Kasumi-1 (cell line): Measurements from ENCODE around the gene SRF.
A peak's percentile ranks its signal among the peaks of the same experiment; 100 is the strongest.

Source experiments
- DNase-seq, 2 experiments: peaks; one replicate each; lab custom pipeline; 2025; lab: John Stamatoyannopoulos, UW

The SRF gene

DNA sequence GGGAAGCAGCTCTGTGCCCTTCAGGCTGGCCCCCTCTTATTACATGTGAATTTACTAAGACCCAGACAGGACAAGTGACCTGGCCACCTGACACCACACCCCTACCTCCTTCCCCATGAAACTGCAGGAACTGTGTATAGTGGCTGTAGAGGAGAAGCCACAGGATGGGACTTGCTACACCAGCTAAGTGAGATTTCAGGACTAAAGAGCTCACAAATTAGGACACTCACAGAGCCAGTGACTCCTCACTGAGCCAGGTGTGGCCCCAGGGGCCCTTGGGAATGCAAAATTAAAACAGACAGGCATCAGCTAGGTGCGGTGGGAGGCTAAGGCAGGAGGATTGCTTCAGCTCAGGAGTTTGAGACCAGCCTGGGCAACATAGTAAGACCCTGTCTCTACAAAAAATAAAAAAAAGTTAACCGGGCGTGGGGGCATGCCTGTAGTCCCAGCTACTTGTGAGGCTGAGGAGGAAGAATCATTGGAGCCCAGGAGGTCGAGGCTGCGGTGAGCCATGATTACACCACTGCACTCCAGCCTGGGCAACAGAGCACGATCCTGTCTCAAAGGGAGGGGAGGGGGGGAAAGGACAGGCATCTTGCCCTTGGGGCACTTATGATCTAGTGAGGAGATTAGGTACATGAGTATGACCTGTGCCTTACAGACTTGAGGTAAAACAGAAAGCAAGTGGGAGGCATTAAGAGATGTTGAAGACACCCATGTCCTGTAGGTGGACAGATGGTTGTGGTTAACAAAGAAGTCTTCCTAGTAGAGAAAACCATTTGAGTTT, 23.2 kb upstream of the SRF start:
- DNase-seq = no peak

DNA sequence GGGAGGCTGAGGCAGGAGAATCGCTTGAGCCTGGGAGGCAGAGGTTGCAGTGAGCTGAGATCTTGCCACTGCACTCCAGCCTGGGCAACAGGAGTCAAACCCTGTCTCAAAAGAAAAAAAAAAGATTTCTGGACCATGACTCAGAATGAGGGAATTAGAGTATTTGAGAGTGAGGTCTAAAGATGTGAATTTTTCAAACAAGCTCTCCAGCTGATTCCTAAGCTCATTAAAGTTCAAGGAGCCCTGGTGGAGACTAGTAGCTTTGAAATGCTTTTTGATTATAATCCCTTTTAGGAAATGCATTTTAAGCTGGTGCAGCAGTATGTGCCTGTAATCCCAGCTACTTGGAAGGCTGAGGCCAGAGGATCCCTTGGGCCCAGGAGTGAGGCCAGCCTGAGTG, 21.8 kb upstream of the SRF start:
- no peak for DNase-seq

DNA sequence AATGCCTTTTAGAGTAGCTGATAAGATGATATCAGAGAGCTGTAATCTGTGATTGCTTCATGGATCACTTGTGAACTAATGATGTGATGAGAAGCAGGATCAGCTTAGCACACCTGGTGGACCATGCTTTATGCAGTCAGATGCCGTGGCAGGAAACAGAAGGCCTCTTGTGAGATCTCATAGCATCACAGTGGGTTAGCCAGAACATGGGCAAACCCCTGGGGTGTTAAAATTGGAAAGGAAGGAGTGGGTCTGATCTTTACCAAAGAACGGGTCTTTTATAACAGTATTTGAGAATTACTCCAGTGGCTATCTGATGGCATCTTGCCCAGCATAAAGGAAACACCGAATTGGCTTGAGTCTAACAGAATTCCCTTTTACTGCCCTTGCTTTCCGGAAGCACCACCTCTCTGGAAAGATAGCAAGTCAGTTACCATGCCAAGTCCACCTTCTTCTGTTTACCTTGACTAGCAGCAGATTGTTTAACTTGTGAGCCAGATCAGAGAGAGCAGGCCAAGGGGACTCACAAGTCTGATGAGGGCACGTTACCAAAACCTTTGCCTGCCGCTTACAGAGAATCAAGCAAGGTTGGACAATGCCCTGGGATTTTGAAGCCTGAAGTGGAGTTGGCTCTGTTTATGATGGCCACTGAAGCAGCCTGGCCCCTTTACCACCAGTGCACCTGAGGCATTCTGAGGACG, 20.9 kb upstream of the SRF start:
- DNase-seq = no peak

DNA sequence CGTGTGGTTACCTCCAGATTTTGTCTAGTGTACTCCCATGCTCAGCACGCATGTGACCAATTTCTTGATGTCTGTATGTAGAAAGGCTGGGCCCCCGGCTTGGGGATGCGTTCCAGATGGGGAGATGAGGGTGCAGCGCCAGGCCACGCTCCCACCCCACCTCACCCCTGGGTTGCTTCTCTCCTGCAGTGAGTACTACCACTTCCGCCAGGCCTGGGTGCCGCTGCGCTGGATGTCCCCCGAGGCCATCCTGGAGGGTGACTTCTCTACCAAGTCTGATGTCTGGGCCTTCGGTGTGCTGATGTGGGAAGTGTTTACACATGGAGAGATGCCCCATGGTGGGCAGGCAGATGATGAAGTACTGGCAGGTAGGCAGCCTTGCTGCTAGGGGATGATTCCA, 11.5 kb upstream of the SRF start:
- no peak for DNase-seq

DNA sequence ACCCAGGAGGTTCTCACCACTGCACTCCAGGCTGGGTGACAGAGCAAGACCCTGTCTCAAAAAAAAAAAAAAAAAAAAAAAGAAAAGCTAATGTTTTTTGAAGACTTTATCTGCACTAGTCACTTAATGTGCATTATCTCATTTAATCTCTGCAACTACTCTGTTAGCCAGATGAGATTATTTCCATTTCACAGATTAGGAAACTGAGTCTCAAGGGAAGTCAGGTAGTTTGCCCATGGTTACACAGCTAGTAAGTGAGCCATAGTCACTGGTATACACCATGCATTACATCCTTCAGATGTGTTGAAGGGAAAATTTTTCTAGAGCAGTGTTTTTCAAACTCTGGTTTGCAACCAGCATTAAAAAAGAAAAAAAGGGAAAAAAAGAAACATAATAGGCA, 7.2 kb upstream of the SRF start:
- DNase-seq = no peak

DNA sequence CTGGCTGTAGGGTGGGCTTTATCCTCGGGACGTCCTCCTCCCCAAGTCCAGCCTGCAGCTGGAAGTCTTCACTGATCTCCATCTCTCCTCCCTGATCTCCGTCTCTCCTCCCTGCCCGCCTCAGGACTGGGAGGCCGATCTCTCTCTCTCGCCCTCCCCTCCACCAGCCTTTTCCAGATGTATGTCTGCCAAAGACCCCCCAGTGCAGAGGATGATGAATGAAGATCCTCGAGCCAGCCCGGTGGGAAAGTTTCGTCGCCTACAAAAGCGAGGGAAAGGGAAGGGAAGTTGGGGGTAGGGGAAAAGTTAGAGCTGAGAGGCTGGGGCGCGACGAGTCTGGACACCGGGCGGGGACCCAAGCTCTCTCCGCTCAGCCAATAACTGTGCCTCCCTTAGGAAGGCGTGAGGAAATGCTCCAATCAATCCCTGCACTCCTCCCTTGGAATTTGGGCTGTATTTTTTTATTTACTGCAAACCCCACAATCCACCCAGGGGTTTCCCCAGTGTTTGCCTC, 595 bp upstream of the SRF start:
- DNase-seq = peak in 1 of 2 experiments; percentile 89

DNA sequence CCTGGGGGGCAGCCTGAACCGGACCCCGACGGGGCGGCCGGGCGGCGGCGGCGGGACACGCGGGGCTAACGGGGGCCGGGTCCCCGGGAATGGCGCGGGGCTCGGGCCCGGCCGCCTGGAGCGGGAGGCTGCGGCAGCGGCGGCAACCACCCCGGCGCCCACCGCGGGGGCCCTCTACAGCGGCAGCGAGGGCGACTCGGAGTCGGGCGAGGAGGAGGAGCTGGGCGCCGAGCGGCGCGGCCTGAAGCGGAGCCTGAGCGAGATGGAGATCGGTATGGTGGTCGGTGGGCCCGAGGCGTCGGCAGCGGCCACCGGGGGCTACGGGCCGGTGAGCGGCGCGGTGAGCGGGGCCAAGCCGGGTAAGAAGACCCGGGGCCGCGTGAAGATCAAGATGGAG, 636 bp downstream of the SRF start:
- no peak for DNase-seq

DNA sequence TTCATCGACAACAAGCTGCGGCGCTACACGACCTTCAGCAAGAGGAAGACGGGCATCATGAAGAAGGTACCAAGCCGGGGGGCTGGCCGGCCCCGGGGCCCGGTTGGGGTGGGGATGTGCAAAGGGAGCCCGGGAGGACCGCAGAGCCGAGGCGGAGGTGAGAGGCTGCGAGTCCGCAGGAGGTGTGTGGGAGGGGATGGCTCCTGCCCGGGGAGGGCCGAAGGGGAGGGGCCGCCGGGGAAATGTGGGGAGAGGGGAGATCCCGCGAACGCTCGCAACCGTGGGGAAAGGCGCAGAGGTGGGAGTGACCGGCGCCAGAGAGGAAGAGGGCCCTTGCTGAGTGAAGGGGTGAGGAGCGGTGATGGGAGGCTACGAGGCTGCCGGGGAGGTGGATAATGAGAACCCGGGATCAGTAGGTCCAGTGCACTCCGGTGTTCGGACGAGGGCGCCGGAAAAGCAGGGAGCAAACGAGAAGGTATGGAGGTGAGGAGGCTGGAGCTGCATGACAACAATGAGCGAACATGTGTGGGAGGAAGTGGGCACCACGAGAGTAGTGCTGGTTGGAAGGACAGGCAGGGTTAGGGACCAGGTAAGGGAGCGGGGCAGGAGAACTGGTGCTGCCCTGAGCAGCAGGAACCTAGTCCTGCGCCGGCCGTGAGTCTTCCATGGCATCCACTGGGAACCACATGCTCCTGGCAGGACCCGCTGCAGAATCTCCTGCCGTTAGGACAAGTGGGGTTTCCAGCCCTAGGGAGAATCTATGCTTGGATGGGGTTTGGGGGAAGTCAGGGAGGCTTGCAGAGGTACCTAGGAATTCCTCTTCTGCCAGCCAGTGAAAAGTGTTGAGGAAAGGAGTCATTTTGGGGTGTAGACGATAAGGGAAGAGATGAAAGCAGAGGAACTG, 1.3 kb downstream of the SRF start:
- peak; percentile 25 to 27 for DNase-seq

DNA sequence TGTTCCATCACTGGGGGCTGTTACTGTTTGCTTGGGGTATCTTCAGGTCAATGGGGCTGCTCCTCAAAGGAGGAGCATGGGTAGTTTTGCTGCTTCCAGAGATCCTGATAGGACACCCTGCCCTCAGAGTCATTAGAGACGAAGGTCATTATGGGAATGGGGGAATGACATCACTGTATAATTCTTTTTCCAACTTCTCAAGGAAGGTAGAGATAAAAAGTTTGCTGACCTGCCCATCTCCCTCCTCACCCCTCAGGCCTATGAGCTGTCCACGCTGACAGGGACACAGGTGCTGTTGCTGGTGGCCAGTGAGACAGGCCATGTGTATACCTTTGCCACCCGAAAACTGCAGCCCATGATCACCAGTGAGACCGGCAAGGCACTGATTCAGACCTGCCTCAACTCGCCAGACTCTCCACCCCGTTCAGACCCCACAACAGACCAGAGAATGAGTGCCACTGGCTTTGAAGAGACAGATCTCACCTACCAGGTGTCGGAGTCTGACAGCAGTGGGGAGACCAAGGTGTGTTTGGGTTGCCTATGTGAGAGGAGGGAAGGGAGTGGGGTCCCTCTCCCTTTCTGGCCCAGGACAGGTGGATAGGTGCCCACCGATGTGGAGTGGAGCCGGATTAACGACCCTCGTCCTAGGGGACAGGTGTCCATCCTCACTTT, 2.7 kb downstream of the SRF start:
- DNase-seq = no peak

DNA sequence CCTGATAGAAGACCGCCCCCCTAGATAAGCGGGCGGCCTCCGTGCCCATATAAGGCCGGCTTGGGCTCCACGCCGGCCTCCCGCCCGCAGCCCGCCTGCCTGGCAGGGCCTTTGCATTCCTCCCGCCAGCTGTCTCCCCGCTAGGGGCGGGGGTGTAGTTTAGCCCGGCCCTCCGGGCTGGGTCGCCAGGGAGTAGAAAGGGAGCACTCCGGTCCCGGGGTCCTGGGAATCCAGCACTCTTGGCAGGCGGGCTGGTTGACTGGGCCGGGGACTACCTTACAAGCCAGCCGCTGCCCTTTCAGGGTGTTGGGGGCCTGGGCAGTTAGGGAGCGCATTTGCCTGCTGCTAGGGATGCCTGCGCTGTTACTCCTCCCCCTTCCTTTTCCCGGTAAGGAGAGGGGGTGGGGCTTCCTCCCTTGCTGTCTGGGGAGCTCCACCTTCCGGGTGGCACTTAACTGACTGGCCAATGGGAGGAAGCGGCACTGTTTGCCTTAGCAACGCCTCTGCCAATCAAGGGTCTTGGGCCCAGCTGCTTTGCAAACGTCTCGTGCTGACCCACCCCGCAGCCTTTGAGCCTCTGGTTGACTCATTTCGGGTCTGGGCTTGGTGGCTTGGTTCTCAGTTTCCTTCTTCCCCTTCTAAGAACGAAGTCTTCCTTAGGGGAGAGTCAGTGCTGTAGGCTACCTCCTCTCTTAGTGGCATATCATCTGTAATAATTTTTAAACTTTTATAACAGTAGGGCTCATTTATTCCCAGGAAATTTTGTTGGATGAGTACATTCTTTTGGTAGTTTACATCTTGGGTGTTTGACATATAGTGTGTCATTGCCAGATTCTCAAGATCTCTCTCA, 3.4 kb downstream of the SRF start:
- DNase-seq = peak; percentile 99

DNA sequence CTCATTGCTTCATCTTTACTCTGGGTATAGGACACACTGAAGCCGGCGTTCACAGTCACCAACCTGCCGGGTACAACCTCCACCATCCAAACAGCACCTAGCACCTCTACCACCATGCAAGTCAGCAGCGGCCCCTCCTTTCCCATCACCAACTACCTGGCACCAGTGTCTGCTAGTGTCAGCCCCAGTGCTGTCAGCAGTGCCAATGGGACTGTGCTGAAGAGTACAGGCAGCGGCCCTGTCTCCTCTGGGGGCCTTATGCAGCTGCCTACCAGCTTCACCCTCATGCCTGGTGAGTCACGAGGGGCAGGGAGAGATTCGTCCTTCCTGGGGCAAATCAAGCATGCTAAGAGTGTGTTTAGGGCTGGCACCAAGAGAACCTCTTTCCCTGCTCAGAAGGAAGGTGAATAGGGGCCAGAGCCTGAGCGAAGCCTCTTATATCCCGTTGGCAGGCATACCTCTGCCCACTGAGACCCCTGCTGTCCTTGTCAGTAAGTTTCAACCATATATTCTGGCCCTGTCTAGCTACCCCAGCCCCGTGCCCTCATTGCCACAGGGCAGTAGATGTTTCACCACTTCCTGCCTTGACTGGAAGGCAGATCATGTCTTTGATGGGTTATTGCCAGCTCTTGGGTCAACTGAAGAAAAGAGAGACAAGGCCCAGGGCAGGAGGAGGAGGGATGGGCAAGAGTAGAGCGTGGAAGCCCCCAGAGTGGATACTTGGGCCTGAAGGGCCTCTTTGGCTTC, 4.8 kb downstream of the SRF start:
- DNase-seq = no peak

DNA sequence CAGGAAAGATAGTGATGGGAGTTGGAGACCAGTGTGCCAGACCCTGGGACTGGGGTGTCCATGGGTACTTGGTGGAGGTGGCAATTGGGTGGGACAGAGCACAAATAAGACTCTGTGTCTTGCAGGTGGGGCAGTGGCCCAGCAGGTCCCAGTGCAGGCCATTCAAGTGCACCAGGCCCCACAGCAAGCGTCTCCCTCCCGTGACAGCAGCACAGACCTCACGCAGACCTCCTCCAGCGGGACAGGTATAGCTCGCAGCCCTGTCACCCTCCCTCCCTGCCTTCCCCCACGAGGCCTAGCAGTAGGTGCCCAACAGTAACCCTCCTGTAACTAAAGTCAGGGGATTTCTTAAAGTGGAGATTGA, 5.3 kb downstream of the SRF start:
- no peak for DNase-seq

DNA sequence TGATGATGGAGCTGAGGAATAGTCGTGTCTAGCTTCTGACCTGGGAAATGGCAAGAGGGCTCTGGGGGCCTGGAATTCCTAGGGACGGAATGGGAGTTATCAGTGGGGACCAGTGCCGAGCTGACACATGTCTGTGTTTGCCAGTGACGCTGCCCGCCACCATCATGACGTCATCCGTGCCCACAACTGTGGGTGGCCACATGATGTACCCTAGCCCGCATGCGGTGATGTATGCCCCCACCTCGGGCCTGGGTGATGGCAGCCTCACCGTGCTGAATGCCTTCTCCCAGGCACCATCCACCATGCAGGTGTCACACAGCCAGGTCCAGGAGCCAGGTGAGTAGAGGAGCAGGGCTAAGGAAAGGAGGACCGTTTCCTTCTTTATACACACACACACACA, 7.1 kb downstream of the SRF start:
- DNase-seq = no peak

DNA sequence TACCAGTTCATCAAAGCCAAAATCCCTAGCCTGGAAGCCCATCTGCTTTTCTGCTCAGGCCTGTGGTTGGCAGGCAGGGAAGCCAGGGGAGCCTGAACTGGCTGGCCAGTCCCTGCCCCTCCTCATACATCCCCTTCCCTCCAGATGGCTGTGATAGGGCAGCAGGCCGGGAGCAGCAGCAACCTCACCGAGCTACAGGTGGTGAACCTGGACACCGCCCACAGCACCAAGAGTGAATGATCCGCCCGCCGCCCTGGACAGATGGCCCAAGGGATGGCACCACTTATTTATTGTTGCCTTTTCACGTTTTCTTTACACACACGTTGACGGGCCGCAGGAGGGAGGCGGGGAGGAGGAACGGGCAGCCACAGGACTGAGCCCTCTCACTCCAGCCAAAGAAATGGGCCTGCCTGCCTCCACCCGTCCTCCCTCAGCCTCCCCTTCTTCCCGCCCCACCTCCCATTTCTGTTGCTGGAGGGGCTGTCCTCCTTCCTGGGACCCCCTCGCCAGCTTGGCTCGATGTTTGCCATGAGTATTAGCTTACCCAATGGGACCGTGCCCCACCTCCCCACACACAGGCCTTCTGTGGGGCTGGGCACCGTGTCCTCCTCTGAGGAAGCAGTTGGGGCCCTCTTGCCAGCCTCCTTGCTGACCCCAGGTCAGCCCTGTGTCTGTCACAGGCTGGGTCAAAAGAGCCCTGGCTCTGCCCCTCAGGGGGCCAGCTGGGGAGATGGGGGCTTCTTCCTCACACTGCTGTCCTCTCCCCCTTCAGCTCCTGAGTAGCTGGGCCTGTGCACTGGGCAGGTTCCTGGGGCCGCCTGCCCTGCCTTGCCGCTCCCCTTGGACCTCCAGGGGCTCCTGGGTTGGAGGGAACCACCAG, 8.1 kb downstream of the SRF start:
- DNase-seq = no peak

DNA sequence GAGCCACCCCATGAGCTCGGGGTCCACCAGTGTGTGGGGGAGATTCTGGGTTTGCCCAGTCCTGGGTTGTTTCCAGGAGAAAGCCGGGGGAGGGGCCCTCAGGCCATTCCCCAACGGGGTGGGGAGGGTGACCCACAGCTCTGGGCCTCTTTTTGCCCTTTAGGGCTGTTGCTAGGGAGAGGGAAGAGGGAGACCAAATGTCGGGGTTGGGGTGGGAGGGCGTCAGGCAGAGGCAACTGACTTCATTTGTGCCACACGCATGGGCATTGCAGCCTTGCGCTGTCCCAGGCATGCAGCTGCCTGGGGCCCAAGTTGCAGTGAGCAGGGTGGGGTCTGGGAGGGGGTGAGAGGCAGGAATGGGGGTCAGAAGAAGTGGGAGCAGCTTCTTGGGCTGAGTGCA, 9.0 kb downstream of the SRF start:
- DNase-seq = no peak

DNA sequence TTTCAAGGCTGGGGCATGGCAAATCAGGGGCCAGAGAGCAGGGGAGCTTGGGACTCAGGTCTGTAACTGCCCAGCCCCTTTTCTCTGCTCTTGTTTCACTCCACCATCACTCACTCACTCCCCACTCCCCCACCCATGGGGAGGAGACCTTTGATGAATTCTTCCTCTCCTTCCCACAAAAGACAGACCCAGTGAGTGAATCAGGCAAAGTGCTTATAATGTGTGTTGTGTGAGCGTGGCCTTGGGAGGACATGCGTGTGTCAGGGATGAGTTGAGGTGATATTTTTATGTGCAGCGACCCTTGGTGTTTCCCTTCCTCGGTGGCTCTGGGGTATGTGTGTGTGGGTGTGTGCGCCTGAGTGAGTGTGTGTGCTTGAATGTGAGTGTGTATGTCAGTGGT, 9.9 kb downstream of the SRF start:
- no peak for DNase-seq

DNA sequence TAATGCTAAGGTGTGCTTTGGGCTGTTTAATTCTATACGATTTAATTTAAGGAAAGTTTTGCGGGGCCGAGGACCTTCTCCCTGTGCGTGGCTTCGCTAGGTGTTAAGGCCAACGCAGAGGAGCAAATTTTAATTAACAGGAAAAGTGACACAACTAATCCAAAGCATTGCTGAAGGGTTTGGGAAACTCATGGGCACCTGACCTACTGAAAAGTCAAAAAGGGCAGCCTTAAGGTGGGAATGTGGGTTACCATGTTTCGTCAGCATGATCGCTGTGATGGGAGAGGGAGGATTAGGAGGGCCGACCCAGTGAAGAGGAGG, 10.5 kb downstream of the SRF start:
- no peak for DNase-seq

DNA sequence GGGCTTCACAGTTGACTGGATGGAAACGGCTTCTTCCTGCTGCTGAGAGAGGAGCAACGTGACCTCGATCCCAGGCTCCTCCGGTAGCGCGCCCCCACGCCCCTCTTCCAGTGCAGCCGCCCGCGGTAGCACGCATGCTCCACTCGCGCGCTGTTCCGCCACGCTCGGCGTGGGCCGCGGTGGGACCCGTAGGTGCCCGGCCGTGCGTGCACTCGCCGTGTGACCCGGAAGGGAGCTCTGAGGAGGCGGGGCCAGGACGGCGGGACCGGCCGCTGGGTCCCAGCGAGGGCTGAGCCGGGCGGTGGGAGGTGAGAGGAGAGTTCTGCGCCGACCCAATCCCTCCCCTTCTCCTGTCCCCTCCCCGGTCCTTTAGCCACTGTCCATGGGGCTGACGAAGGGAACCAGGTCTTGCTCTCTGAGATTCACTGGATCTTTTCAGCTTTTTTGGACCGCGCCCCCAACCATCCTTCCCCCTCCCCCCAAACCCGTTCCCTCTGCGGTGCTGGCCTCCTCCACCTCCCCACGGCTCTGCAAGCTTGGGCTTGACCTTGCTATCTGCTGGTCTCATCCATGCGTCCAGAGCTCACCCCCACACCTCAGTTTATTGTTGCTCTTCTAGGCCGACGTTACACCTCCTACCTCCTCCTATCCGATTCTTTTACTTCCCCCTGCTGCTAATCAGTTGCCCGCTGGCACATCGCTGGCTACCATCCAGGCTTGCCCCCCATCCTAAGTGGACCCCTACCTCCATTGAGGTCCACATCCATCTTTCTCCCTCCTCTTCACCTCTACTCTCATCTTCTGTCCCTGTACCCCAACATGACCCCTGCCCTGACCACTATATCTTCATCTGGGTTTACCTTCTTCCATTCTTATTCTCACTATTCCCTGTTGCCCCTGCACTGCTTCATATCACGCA, 11.1 kb downstream of the SRF start, which contains the start of gene CUL9:
TSS of gene CUL9 (plus strand) at position 255 of the 919 bp plus-strand sequence. CDS start 2,115 bp downstream, outside the sequence.
- DNase-seq = peak; percentile 51 to 67
